Activated CD8-positive, alpha-beta memory T cell treated with anti-CD3 and anti-CD28 coated beads, Interleukin-2, amount 50 U/mL, for 4 hours (primary cell): ENCODE measurements around the gene EMC8.
A peak's percentile ranks its signal among the peaks of the same experiment; 100 is the strongest.
"Not testable (repeated sequence)": the region's sequence is repeated elsewhere in the genome, so short reads cannot be mapped to it uniquely, and the experiment has no call there.

Experiments
- DNase-seq: peaks from one replicate; pipeline ENCODE4 v3.0.0-alpha.2; 2020

EMC8 gene

GRCh38 chr16:85834741-85835140 lies 35.4 kb upstream of the EMC8 start:
- no peak for DNase-seq

DNA sequence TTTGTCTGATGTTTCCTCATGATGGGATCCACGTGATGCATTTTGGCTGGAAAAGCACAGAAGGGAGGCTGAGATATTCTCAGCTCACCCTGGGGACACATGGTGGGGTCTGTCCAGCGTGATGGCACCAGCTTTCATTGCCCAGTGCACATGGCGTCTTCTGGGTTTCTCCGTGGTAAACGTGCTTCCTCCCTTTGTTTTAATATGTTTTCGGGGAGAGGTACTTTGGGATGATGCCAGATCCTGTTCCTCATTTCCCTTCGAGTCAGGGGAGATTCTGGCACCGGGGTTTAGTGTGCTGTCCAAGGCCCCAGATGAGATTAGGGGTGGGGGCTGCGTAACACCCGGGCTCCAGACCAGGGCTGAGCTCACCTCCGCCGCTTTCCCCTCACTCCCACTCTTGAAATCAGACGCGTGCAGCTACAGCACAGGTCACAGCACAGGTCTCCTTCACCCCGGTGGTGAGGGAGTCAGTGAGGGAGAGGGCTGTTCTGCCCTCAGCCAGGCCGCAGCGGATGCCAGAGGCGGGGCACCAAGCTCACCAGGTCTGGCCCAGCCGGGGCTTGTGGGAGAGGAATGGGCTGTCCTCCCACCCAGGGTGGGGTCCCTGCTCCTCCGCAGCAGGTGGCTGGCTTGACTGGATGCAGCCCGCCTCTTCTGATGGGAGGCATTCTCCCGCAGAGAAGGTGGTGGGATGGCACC lies 34.0 kb upstream of the EMC8 start:
- DNase-seq = no peak

GRCh38 chr16:85832570-85833218 lies 33.4 kb upstream of the EMC8 start:
- no peak for DNase-seq

DNA sequence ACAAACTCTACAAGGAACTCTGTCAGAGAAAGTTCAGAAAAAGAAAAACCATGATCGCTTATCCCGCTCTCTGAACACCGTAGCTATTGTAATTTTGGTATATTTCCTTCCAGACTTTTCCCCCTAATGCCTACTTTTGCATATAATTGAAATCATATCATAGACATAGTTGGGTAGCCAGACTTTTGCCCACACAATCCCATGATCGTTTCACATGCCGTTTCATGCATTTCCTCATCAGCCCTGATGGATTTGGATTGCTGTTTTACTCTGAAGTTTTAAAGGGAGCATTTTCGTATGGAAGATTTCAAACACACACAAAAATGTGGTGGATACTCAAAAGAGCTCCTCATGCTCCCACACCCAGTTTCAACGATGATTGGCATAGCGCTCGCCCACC lies 31.5 kb upstream of the EMC8 start:
- DNase-seq = no peak

DNA sequence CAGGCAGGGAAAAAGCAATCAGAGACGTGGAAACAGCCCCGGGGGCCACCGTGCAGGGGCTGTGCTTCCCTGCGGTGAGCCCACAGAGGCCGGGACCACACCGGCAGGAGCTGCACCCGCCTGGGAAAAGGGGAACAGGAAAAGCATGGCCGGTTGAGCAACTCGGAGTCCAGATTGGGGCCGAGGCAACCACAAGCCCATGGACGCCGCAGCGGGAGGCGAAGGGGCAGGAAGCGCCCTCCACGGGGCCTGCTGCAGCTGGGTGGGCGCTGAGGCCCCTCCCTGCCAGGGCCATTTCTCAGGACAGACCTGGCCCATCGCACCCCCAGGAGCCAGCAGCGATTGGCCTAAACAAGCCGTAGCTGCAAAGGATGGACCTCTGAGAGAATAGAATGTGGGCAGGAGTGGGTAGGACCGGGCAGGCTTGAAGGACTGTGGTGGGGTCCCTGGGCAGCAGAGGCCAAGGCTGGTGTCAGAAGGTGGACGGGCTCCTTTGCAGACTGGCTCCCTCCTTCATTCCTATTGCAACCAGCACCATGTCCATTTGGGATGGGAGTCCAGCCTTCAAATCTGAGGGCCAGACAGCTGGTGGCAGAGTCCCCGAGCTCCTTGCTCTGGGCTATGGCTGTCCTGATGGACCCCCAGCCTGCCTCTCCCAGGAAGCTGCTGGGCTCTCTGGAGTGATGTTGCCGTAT lies 30.6 kb upstream of the EMC8 start:
- no peak for DNase-seq

GRCh38 chr16:85829171-85829719 lies 29.9 kb upstream of the EMC8 start:
- no peak for DNase-seq

- no peak for DNase-seq
These were observed 28.8 kb upstream of the EMC8 start for GRCh38 chr16:85828166-85828565.

GRCh38 chr16:85826686-85827247 lies 27.4 kb upstream of the EMC8 start:
- no peak for DNase-seq

DNA sequence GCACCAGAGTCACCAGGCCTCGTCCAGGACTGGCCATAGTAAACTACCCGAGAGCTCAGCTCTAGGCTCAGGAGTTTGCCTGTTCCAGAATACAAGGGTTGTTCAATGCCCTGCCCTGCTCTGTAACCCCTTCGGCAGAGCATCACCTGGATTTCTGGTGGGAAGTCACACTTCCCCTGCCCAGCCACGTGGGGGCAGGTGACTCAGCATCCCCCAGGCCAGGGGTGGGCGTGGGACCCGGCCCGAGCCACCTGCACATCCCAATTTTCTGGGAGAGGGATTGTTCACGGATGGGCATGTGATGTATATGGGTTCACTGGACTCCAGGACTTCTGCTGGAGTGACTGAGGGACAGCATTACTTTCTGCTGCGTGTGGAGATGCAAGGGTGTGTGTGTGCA lies 26.0 kb upstream of the EMC8 start:
- no peak for DNase-seq

DNA sequence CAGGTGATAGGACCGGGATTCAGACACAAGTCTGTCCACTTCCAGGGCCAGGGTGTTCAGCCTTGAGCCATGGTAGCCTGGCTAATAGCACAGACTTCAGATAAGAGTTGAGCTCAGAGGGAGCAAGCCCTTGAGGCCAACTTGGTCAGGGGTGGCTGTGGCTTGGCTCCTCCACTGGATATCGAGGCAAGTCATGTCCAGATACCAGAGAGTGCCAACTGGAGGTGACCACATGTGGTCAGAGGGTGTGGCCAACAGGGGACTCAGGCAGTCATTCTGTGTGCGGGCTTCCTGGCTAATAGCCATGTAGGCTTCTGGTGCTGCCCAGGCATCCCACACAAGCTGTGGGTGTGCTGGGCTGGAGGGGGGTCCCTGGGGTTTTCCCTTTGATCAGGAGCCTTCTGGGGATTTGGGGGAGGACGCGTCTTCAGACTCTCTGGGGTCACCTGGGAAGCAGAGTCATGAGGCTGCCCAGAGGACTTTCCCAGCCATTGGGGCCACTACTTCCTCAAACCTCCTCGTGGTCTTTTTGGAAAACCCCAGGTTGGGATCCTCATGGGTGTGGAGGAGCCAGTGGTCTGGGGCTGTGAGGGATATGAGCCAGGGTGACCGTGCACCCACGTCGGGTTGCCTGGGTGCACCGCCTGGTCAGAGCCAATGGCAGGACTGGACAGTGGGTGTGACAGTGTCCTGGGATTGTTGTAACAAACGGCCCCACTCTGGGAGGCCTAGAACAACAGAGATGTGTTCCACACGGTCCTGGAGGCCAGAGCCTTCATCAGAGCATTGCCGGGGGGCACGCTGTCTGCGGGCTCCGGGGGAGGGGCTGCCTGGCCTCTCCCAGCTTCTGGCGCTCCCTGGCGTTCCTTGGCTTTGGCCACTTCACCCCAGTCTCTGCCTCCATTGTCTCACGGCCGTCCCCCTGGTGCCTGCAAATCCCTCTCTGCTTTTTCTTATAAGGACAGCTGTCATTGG lies 25.1 kb upstream of the EMC8 start:
- DNase-seq = no peak

- no peak for DNase-seq
These were observed 24.1 kb upstream of the EMC8 start for GRCh38 chr16:85823328-85823920.

DNA sequence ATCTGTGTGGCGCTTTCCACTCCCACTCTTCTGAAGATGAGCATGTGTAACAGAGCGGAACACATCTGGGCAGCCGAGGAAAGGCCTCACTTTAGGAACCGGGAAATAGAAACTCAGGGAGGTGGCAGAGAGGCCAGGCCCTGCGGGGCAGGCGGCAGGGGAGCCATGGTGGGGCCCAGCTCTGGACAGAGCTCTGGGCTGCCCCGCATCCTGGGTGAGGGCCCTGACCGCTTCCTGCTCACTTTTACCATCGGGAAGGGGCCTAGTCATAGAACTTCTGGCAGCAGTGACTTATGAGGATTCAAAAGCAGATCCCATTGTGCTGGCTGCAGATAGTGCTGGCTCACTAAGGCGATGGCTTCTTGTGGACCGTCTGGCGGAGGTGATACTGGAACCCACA lies 22.8 kb upstream of the EMC8 start:
- no peak for DNase-seq

- peak; percentile 85 for DNase-seq
These were observed 22.2 kb upstream of the EMC8 start for GRCh38 chr16:85821390-85822135.

DNA sequence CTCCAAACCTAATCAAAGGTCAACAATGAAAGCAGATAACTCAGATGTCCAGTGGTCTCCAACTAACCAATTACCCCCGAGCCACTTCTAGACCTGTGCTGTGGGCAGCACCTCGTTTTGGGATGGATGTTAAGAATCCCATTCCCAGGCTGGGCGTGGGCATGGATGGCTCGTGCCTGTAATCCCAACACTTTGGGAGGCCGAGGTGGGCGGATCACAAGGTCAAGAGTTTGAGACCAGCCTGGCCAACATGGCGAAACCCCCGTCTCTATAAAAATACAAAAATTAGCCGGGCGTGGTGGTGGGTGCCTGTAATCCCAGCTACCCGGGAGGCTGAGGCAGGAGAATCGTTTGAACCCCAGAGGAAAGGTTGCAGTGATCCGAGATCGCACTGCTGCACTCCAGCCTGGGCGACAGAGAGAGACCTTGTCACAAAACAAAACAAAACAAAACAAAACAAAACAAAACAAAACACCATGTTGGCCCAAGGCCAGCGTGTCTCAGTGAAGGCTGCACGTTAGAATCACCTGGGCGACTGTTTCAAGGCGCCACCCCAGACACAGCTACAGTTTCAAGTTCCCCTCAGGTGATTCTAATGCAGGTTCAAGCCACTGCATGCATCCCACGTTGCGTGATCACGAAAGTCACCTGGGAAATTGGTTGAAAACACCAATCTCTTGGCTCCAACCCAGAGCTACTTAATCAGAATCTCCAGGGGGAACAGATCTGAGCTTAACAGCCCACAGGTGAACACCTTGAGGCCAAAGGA lies 21.4 kb upstream of the EMC8 start:
- DNase-seq = no peak

DNA sequence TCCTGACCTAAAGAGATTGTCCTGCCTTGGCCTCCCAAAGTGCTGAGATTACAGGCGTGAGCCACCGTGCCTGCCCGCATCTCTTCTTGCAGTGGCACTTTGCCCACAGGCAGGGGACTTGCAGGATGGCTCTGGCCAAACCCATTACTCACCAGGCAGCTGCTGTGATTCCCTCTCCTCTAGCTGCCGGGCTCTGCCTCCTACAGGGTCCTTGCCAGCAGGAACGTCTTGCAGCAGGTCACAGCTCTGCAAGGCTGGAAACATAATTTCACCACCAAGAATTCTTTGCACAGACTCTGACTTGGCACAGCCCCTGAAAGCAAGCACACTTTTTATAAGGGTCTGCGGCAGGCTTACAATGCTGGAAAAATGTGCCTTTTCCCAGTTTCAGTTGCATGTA lies 20.4 kb upstream of the EMC8 start:
- no peak for DNase-seq

- DNase-seq = peak; percentile 87
These were observed 19.9 kb upstream of the EMC8 start for GRCh38 chr16:85819245-85819644.

GRCh38 chr16:85817195-85817594 lies 17.9 kb upstream of the EMC8 start:
- not testable (repeated sequence) for DNase-seq

DNA sequence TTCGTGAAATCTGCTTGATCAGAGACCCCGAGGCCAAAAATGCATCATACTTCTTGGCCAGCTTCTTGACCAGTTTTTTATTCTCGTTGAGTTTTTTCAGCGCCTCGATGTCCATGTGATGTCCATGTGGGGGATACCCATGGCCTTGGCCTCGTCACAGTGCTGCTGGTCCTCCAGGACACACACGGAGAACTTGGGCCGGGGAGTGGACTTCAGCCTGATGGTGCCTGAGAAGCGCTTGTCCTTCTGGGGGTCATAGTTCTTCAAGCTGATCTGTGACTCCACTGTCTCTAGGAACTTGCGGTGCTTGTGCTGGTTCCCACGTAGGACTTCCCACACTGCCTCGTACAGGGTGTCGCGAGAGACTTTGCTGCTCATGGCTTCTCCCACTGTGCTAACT lies 16.8 kb upstream of the EMC8 start:
- no peak for DNase-seq

GRCh38 chr16:85812811-85813700 lies 13.7 kb upstream of the EMC8 start:
- no peak for DNase-seq
